ENCODE measurements around the gene TTYH3. TPM values are rescaled to one million over a fixed set of nuclear protein-coding genes. Genes with fewer than 3 reads are reported as not detected.

Gene TTYH3, protein sequence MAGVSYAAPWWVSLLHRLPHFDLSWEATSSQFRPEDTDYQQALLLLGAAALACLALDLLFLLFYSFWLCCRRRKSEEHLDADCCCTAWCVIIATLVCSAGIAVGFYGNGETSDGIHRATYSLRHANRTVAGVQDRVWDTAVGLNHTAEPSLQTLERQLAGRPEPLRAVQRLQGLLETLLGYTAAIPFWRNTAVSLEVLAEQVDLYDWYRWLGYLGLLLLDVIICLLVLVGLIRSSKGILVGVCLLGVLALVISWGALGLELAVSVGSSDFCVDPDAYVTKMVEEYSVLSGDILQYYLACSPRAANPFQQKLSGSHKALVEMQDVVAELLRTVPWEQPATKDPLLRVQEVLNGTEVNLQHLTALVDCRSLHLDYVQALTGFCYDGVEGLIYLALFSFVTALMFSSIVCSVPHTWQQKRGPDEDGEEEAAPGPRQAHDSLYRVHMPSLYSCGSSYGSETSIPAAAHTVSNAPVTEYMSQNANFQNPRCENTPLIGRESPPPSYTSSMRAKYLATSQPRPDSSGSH
- 12.6 and 16.6 TPM in 2 replicates for total RNA-seq

GRCh38 chr7:2631946-2632732 is at the start of gene TTYH3:
TSS of gene TTYH3 (plus strand) at chr7:2631986. CDS start at chr7:2632156, 170 bp downstream.

DNA sequence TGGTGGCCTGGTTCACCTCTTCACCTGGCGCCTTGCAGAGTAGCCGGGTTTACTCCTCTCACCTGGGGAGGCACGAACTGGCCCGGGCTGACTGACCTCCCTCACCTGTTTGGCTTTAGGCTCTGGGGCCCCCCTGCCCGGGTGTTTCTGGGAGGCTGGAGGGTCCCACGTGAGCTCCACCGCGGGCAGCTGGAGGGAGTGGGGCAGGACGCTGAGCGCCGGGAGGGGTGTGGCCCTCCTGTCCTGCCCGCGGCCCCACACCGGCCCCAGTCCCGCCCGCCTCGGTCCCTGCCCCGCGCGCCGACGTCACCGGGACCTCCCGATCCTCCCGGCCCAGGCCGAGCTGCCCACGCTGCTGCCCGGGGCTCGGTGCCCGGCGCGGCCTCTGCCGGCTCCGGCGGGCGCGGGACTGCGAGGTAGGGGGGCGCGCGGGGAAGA is 56.1 kb downstream of the TTYH3 start, which contains the start of gene AMZ1:
Gene AMZ1, plus strand, starts transcription at position 322 of the 438 bp plus-strand sequence. CDS start 12,250 bp downstream, outside the sequence.

Other genes with a start within 250 kb of the TTYH3 start
- gene CHST12, start 228.4 kb upstream of the TTYH3 start, total RNA-seq, result 8.6 and 9.7 TPM in 2 replicates
- gene GRIFIN, start 155.6 kb upstream of the TTYH3 start, total RNA-seq, result not detected in 2 replicates
- gene LFNG, start 112.2 kb upstream of the TTYH3 start, total RNA-seq, result 4.0 and 5.1 TPM in 2 replicates
- gene BRAT1, start 76.5 kb upstream of the TTYH3 start, total RNA-seq, result 16.1 and 19.5 TPM in 2 replicates
- gene IQCE, start 73.0 kb upstream of the TTYH3 start, total RNA-seq, result 13.5 and 18.2 TPM in 2 replicates
- gene AMZ1, start 56.2 kb downstream of the TTYH3 start, total RNA-seq, result 0.65 and 0.86 TPM in 2 replicates
- 24.1 and 24.8 TPM in 2 replicates for gene GNA12, start 212.3 kb downstream of the TTYH3 start, total RNA-seq